ENCODE data around the gene CCDC85C.

Gene CCDC85C

GRCh38 chr14:99604766-99605298 is 825 bp upstream of the CCDC85C start:
- peak; percentile 65 for DNase-seq

GRCh38 chr14:99604278-99604765 is 315 bp upstream of the CCDC85C start:
- peak; percentile 92 for DNase-seq

- DNase-seq = no peak
Measured at GRCh38 chr14:99602788-99603415, 1.1 kb downstream of the CCDC85C start.

DNA sequence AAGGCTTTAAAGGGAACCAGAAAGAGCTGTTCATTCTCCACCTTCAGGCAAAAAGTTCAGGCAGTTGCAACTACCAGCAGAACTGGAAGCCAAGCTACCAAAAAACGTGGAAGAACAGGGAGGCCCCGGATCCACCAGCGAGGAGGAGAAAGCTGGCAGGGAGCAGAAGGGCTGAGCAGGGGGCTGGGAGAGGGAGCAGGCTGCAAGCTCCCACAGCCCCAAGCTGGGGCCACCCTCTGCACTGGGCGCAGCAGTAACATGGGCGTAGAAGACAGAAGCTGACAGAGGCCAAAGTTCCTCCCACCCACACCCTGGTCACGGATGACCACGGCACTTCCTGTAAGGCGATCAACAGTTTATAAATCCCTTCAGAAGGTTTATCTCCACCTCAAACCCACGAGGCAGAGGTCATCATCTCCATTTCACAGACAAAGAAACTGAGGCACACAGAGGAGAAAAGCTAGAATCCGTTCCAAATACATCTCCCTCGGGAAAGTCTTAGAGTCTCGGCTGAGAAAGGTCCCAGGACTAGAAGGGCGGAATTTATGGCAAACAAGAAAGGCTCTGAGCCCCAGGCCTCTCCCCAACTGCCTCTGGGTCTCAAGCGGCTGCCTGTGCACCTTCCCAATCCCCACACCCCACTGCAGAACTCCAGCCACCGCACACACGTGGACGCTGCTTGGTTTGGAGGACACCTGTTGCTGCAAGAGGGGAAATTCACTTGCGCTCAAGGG is 1.8 kb downstream of the CCDC85C start:
- DNase-seq = peak; percentile 16

DNA sequence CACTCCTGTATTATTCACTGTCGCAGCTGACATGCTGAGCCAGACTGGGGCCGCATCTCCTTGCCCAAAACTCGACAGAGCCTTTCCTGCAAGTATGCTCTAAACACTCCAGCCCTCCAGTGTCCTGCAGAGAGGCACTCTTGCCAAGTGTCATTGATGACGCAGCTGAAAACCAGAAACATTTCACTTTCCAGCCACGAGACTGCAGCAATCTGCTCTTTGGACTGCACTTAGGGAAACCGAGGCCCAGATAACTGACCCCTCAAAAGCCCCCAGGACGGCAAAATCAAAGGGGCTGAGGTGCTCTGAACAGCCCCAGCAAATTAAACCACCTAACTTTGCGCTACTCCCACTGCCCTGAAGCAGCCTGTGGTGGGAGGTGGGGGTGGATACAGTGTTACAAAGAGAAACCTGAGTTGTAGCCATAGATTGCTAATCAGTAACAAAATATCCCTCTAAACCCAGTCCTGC is 2.6 kb downstream of the CCDC85C start:
- no peak for DNase-seq

- DNase-seq = no peak
Measured at GRCh38 chr14:99600232-99600888, 3.6 kb downstream of the CCDC85C start.

DNA sequence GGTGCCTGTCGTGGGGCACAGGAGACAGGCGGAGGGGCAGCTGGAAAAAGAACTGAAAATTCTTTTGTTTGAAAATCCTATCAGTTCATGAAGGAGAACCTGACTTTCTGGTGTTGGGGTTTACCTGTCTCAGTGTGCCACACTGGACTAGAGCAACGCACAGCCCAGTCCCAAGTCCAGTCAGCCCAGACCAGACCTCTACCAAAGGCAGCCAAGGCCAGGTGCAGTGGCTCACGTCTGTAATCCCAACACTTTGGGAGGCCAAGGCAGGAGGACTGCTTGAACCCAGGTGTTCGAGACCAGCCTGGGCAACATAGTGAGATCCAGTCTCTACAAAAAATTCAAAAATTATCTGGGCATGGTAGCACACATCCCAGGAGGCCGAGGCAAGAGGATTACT is 4.6 kb downstream of the CCDC85C start:
- DNase-seq = no peak

DNA sequence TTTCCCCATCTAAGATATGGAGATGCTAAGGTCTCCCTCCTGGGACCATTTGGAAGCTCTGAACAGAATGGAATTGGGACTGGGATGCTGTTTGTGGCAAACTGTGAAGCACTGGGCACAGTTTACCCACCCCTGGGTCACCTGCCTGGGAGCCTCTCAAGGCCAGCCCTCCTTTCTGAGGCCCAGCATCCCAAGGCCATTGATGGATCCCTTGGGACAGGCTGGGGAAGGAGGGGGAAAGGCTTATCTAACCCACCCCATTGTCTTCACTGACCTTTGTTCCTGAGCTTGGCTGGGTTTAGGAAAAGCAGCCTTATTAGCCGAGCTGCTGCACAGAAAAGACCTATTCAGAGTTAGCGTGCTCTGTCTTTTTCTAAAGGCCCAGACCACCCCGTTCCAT is 5.2 kb downstream of the CCDC85C start:
- no peak for DNase-seq

DNA sequence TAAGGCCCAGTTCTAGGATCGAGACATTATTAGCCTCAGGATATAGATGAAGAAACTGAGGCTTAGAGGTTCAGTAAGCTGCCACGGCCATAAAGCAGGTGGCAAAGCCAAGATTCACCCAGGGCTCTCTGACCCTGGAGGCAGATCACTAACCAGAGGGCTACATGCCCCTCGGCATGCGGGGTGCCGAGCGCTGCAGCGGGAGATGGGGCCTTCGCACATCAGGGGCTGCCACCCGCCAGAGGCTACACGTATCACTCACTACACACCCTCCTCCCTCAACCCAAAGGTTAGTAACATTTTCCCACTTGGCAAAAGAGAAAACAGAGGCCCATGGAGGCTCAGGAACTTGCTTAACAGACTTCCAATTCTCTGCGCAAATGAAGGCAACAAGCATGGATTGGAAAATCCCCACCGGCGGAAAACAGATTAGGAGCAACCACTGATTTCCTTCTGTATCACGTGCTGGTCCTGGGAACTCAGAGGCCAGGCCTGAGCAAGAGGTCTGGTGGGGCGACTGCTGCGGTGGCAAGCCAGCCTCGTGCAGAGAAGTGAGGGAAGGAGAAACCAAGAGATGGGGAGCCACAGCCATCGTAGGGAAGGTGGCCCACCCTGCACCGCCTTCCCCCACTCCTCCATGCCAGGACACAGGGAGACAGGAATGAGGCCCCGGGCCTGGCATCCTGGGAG is 6.0 kb downstream of the CCDC85C start:
- no peak for DNase-seq

GRCh38 chr14:99596772-99597171 is 7.2 kb downstream of the CCDC85C start:
- no peak for DNase-seq

DNA sequence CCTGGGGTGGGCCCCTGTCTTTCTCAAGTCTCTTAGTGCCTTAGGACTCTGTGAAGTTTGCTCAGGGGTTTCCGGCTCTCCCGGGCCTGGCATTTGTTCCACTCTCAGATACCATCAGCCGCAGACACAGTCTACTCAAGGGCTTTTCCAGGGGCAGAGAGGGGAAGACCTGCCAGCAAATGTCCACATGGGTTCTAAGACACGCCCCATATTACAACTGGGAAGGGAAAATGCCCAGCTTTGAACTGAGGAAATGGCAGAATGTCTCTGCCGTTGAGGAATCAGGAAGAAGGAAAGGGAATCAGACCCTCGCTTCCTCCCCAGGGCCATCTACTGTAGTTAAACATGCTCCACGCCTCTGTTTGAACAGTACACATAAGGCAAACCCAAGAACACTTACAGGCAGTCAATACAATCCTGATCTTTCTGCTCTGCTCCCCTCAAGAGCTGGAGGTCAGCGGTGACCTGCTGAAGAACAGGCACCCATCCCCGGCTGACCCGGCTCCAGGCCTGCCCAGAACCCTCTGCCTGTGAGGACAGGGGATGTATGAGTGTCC is 7.9 kb downstream of the CCDC85C start:
- DNase-seq = no peak

DNA sequence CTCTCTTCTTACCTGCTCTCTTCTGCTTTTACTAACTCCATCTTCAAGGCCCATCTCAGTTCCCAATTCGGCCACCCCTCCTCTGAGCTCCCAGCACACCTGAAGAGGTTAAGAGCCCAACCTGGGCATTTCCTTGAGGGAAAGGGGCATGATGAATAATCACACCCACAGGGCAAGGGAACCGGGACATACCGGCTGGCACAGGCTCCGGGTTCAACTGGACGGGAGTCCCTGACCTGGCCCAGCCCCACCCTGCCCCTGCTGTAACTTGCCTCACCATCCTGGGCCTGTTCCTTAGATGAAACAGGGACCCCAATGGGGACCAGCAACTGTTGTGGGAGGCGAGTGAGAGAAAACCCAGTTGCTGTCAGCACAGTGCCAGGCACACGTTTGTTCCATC is 8.5 kb downstream of the CCDC85C start:
- no peak for DNase-seq

DNA sequence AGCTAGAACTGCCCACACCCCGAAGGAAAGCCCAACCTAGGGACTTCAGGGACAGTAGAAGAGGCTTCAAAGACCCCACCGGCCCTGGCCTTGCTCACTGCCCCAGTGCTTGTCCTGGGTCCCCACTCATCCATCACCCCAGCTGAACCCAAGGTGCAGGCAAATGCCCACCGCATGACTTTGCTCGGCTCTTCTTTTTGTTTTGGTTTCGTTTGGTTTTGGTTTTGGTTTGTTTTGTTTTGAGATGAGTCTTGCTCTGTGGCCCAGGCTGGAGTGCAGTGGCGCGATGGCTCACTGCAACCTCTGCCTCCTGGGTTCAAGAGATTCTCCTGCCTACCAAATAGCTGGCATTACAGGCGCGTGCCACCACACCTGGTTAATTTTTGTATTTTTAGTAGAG is 9.0 kb downstream of the CCDC85C start:
- DNase-seq = no peak

DNA sequence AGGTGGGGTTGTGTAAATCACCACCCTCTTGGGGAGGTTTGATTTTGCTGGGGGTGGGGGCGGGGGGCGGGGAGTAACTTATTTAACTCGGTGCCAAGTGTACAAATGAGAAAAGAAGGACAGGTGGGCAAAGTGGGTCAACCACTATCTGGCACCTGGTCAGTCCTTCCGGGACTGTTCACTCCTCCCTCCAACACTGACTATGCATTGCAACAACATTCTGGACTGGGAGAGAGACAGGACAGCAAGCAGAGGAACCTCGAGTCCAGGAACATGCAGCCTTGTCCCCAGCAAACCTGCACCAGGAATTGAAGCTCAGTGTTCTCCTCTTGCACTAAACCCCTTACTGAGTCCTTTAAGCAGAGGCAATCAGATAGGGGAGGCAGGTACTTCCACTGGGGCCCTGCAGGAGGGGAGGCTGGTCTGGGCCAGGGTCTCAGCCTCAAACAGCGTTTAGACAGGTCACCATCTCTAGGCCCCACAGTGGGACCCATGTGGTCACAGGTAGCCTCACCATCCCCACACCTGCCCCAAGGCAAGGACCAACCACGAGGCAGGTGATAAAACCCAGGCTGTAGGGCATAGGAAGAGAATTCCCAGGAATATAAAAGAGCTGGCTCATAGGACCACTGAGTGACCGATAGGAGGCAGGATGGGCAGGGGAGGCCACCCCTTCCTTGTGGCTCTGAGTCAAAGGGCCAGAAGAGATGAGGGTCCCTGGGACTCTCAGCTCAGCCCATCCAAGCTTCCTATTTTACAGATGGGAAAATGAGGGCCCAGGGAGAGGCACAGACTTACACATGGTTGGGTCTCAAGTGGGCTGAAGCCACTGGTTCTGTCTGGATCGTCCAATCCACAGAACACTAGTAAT is 9.8 kb downstream of the CCDC85C start:
- no peak for DNase-seq

GRCh38 chr14:99592933-99593753 is 10.9 kb downstream of the CCDC85C start:
- DNase-seq = no peak

DNA sequence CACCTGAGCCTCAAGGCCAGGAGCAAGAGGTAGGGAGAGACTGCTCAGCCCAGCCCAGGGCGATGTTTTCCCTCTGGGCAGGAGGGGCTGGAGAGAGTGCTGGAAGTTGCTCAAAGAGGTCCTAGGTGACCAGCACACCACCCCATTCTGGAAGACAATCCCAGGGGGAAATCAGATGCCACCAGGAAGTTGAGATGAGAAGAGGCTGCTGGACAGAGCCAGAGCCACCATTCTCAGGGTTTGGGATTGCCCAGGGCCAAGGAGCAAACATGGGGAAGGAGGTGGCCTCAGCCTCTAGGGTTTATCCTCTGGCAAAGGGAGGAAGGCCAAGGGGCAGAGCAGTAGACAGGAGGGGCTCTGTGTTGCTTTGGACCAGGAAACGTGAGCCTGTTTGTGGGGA is 11.6 kb downstream of the CCDC85C start:
- DNase-seq = no peak

DNA sequence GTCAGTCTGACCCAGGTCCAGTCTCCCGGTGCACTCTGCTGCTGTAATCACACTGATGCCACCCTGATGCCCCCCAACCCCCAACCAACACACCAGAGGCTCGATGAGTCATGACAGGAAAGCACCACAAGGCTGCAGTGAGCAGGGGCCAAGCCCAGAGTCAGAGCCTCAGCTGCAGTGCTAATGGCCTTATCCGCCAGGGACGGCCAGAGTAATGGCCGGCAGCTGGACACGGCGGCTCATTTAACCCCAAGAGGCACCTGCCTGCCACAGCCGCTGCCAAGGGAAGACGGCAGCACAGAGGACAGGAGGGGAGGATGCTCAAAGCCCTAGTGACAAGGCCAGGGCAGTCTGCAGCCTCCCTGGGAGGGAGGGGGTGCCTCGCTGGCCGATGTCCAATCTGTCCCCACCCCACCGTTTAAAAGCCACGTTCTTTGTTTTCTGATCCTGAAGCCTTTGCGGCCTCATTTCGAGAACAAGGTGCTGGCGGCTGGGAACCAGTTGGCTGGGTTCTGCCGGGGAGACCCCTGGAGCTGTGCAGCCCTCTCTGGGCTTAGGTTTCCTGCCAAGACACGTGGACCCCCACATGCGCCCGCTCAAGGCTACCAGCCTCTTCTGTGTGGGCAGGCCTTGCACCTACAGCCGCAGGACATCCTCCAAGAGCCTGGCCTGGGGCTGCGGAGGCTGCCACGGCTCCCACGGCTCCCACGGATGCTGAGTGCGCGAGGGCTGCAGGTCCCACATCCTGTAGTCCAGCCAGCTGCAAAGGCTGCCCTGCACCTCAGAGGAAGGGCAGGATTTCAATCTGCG is 13.1 kb downstream of the CCDC85C start:
- DNase-seq = no peak

DNA sequence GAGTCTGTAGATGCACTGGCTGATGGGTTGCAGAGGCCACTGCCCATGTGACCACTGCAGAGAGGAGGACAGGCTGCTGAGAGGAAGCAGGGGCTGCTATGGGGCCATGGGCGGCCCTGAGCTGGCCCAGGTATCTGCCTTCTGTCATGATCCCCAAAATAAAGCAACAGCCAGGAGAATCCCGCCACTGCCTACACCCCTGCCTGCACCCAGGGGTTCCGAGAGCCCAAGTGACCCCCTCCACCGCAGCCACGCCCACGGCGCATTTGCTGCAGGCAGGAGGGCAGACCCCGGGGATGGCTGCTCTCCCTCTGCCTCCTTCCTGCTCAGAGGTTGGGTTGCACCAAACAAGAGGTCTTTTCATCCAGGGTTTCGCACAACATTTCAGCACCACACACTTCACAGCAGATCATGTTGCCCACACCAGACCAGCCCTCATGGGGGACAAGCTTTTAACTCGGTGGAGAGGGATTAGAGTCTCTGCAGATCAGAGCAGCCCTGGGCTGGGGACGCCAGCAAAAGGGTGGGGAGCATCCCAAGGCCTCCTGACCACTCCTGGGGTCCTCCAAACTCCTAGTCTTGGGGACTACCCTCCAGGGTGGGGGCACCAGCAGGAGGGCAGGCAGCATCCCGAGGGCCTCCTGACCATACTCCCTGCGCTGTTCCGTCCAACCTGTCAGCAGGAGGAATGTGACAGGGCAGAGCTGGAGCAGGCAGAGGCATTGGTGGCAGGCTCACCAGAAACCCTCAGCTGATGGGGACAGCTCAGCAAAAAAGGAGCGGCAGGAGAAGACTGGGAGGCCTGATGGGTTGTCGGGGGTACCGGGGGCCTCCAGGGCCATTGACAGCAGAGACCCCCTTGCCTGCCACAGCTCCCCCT is 14.1 kb downstream of the CCDC85C start:
- DNase-seq = no peak

DNA sequence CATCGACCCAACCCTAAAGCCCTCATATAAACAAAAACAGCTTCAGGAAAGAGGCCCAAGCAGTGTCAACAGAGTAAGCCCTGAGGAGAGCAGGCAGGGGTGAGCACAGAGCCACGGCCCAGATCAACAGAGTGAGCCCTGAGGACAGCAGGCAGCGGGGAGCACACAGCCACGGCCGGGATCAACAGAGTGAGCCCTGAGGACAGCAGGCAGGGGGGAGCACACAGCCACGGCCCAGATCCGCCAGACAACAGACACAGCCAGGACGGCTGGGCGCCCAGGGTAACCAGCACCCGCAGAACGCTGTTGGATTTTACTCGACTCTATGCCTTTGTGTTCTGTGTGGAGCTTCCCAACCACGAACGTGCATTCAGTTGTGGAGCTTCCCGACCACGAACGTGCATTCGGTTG is 15.0 kb downstream of the CCDC85C start:
- DNase-seq = no peak

Data from NCI-H1092 (cell line).